Fibroblast of villous mesenchyme (primary cell): ENCODE measurements around the gene GRK4. TPM values are rescaled to one million over a fixed set of nuclear protein-coding genes. Genes with fewer than 3 reads are reported as not detected.

ENCODE experiments used
- DNase-seq: peaks from one replicate; pipeline ENCODE4 v3.0.0-alpha.2; 2010; ENCODE audit warnings: low read depth
- H3K4me3 ChIP-seq: 2 replicates; pipeline ENCODE4 v1.5.1; 2011; ENCODE audit warnings: low read depth, mild to moderate bottlenecking, low read length
- CTCF ChIP-seq: IDR thresholded peaks from 2 replicates; pipeline ENCODE4 v1.5.1; 2012; ENCODE audit warnings: low read depth, mild to moderate bottlenecking, low read length; ENCODE audit not compliant: insufficient read depth
- total RNA-seq: library from RNA; depleted of rRNA; stranded (reverse); fragments of >200 nt; gene quantifications from 2 replicates; pipeline ENCODE4 v1.2.3, GENCODE V29; 2012

Gene GRK4
- total RNA-seq, 1 donor, result 7.3 TPM

- H3K4me3 ChIP-seq, result no peak overlapping the region
- no peak for DNase-seq
- no peak for TF ChIP-seq CTCF
These were observed 48.3 kb downstream of the GRK4 start for GRCh38 chr4:3011456-3012220.

DNA sequence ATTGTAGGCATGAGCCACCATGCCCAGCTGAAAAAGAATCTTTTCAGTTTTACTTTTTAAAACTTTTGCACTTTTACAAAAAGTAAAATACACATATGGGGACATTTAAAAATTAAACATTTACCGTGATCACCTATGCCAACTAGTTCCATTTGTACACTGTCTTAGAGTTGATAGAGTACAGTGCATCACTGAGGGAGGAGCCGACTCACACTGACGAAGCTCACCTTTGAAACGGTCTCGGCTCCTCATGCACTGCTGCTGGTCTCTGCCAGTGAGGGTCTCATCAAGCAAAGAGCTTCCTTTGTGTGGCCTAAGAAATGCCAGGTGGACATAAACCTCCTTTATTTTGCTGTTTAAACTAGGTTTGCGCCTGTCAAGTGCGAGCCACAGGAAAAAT is 50.0 kb downstream of the GRK4 start:
- no peak for DNase-seq
- TF ChIP-seq CTCF, result no peak
- no peak overlapping the region for H3K4me3 ChIP-seq

DNA sequence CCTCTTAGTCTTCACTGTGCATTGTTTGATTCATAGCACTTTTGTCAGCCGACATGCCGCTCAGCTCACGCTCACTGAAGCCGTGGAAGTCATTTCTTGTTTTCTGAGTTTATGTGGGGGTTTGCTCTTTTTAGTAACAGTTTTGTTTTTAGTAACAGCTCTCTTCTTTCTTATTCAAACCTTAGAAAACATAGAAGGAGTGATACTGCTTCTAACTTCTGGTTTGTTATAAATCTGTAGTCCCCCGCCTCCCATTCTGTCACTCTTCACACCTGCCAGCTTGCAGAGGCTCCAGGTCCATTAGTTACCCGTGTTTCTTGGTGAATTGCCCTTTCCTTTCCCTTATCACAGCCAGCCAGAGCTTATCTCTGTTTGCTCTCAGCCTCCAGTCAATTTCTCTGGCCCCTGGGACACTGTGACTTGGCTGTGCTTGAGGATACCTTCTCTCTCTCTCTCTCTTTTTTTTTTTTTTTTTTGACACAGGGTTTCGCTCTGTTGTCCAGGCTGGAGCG is 50.5 kb downstream of the GRK4 start:
- H3K4me3 ChIP-seq, result no peak overlapping the region
- TF ChIP-seq CTCF, result no peak
- DNase-seq, result no peak

GRCh38 chr4:3016961-3017360 is 53.6 kb downstream of the GRK4 start:
- TF ChIP-seq CTCF, result no peak
- no peak overlapping the region for H3K4me3 ChIP-seq
- DNase-seq, result no peak

DNA sequence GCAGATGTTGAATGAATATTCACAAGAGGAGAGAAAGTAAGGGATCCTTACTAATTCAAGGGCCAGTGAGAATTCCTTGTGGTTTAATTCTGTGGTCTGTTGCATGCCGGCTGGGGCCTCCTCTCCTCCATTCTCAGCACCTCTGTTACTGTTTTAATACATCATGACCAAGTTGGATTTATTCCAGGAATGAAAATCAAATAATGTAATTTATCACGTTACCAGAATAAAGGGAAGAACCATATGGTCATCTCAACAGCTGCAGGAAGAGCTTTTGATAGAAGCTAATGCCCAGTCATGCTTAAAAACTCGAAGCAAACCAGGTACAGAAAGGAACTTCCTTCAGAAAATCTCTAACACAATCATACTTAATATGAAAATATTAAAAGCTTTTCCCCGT is 54.1 kb downstream of the GRK4 start:
- TF ChIP-seq CTCF, result no peak
- no peak for DNase-seq
- no peak overlapping the region for H3K4me3 ChIP-seq

DNA sequence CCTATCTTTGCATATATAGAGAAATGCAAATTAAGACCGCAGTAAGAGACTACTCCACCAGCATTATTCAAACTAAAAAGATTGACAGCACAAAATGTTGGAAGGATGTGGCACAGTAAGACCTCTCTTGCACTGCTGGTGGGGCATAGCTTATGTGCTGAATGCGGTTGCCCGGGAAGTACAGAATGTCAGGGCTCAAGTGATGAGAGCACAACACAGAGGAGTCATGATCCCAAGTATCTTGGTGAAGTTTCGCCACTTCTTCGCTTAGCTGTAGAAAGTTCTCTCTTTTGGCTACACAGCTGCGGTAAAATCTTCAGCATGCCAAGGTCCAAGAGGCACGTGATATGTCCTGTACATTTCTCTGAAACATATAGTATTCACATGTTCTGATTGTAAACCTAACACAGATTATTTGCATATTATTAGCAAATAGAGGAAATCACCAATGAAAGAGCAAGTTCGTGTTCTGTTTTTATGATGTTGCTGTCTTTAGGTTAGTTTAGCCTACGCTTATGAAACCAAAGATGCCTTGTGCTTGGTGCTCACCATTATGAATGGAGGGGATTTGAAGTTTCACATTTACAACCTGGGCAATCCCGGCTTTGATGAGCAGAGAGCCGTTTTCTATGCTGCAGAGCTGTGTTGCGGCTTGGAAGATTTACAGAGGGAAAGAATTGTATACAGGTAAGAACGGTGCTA is 55.9 kb downstream of the GRK4 start:
- H3K4me3 ChIP-seq, result no peak overlapping the region
- no peak for TF ChIP-seq CTCF
- DNase-seq, result no peak
